SU-DHL-6 (cell line): ENCODE measurements around the gene MIOX.

Experiments used
- CTCF ChIP-seq: fragments of 200-600 bp; sonication (generic); IDR thresholded peaks from one replicate; pipeline ENCODE4 v1.5.1; 2017; ENCODE audit warnings: antibody characterized with exemption, mild to moderate bottlenecking, low read length, moderate library complexity; ENCODE audit not compliant: insufficient read depth, poor library complexity, severe bottlenecking
- EZH2phosphoT487 ChIP-seq: fragments of 200-600 bp; sonication (generic), shearing (Covaris generic); conservative IDR thresholded peaks from 2 replicates; pipeline ENCODE4 v1.6.1; 2018; ENCODE audit warnings: mild to moderate bottlenecking, antibody characterized with exemption, low read length, moderate library complexity, mixed read lengths

DNA sequence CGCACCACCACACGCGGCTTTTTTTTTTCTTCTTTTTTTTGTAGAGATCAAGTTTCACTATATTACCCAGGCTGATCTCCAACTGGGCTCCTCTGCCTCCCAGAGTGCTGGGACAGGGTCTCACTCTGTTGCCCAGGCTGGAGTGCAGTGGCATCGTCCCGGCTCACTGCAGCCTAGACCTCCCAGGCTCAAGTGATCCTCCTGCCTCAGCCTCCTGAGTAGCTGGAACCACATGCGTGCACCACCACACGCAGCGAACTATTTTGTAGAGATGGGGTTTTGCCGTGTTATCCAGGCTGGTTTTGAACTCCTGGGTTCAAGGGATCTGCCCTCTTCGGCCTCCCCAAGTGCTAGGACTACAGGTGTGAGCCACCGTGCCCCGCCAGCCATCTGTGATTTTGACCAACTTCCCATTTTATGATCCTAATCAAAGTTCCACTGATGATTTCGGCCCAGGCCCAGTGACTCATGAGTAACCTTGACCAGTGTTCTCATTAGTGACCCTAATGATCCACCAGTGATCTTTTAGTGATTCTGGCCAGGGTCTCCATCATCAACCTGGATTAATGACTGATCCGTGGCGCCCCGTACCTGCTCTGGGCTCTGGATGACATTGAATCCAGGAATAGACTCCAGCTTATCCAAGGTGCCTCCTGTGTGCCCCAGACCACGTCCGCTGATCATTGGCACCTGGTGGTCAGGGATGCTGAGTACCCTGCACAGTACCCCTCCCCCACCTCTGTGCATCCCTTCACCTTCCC lies 41.4 kb downstream of the MIOX start:
- TF ChIP-seq CTCF (no peak), EZH2phosphoT487 (no peak)
